HepG2 (cell line): Measurements from ENCODE around the gene PMEPA1. TPM values are rescaled to one million over a fixed set of nuclear protein-coding genes. Genes with fewer than 3 reads are reported as not detected.

Experiments used
- ATAC-seq: fragments of 200-7000 bp; cut with Tn5 transposase; 3 replicates; pipeline ENCODE4 v1.9.1; 2020; ENCODE audit warnings: mild to moderate bottlenecking, moderate library complexity
- BruUV-seq: library from RNA; stranded (reverse); fragments of 400-500 nt; replicated peaks from 2 replicates; lab custom pipeline; 2021; lab: Mats Ljungman, UMichigan
- CTCF ChIA-PET: fragments of 300-600 bp; formaldehyde crosslinking; extraction: SDS; loops from one replicate; lab custom pipeline; 2021; ENCODE audit warnings: low total read pairs, inconsistent platforms, low intra/inter-chr PET ratio; lab: Yijun Ruan, JAX
- POLR2A ChIA-PET: fragments of 350-600 bp; sonication (Branson Sonifier 250); formaldehyde crosslinking; loops from one replicate; lab custom pipeline; 2020; ENCODE audit warnings: antibody characterized with exemption, inconsistent platforms; lab: Yijun Ruan, JAX
- DNase-seq: peaks from one replicate; pipeline ENCODE4 v3.0.0-alpha.2; 2015; ENCODE audit warnings: low spot score
- FAIRE-seq: peaks from 3 replicates; lab custom pipeline; 2011; peaks lifted over from hg19 to GRCh38; lab: Jason Lieb, UNC
- H2AFZ ChIP-seq: one replicate; pipeline ENCODE4 v1.6.1; 2011; ENCODE audit warnings: low read length, inconsistent platforms
- H3K27ac ChIP-seq: fragments of 300-600 bp; 3 replicates; pipeline ENCODE4 v1.8.0; 2011; ENCODE audit warnings: mixed run types, mild to moderate bottlenecking, mixed read lengths, low read length, inconsistent platforms; ENCODE audit not compliant: insufficient read depth; ENCODE audit errors: extremely low read length
- H3K27me3 ChIP-seq, 2 experiments: fragments of 200-600 bp in 1 of 2; 2 replicates in 1 of 2; 3 replicates in 1 of 2; pipeline versions ENCODE4 v1.6.0 to v1.8.0; 2011; ENCODE audit warnings: low read length in 2 of 2, mild to moderate bottlenecking in 2 of 2, moderate library complexity in 2 of 2, inconsistent platforms in 1 of 2; ENCODE audit not compliant: insufficient read depth in 2 of 2, control insufficient read depth in 1 of 2
- H3K36me3 ChIP-seq, 2 experiments: fragments of 200-600 bp in 1 of 2; replicated peaks in 1 of 2; 2 replicates in 1 of 2; 3 replicates in 1 of 2; pipeline versions ENCODE4 v1.5.1 to v1.8.0; 2011; ENCODE audit warnings: low read length in 2 of 2, inconsistent platforms in 1 of 2; ENCODE audit not compliant: insufficient read depth in 2 of 2, control insufficient read depth in 1 of 2
- H3K4me1 ChIP-seq: 2 replicates; pipeline ENCODE4 v1.5.1; 2012; ENCODE audit warnings: low read length, inconsistent platforms; ENCODE audit not compliant: insufficient read depth
- H3K4me2 ChIP-seq: 2 replicates; pipeline ENCODE4 v1.6.0; 2011; ENCODE audit warnings: low read depth, low read length, inconsistent platforms
- H3K4me3 ChIP-seq, 3 experiments: fragments of 200-600 bp in 1 of 3; sonication (generic), shearing (Covaris generic) in 1 of 3; replicated peaks in 1 of 3; 2 replicates each; pipeline ENCODE4 v1.5.1; 2011 to 2016; ENCODE audit warnings: low read length in 3 of 3, inconsistent platforms in 2 of 3, low read depth in 2 of 3, mild to moderate bottlenecking in 2 of 3, control low read depth in 1 of 3, mixed read lengths in 1 of 3; ENCODE audit not compliant: insufficient read depth in 1 of 3
- H3K79me2 ChIP-seq: one replicate; pipeline ENCODE4 v1.6.1; 2011; ENCODE audit warnings: low read length, inconsistent platforms; ENCODE audit not compliant: insufficient read depth
- H3K9ac ChIP-seq: 2 replicates; pipeline ENCODE4 v1.6.0; 2011; ENCODE audit warnings: mild to moderate bottlenecking, low read depth, low read length, inconsistent platforms; ENCODE audit not compliant: insufficient read depth
- H3K9me3 ChIP-seq: 2 replicates; pipeline ENCODE4 v1.5.1; 2012; ENCODE audit warnings: mild to moderate bottlenecking, low read length
- H4K20me1 ChIP-seq: 2 replicates; pipeline ENCODE4 v1.6.0; 2011; ENCODE audit warnings: inconsistent platforms, mild to moderate bottlenecking, low read length, moderate library complexity; ENCODE audit not compliant: insufficient read depth
- IKZF1 ChIP-seq: fragments of 450-650 bp; IDR thresholded peaks from 2 replicates; pipeline ENCODE4 v1.7.1; 2016
- NONO ChIP-seq, 2 experiments: fragments of 450-650 bp in 1 of 2; sonication (generic) in 1 of 2; formaldehyde crosslinking in 1 of 2; IDR thresholded peaks in 1 of 2; conservative IDR thresholded peaks in 1 of 2; 2 replicates each; pipeline versions ENCODE4 v1.6.1 to v1.8.0; 2017 to 2022; ENCODE audit warnings: mild to moderate bottlenecking in 1 of 2, missing genetic modification reagents in 1 of 2, moderate library complexity in 1 of 2
- RBAK ChIP-seq: sonication (generic); formaldehyde crosslinking; IDR thresholded peaks from 2 replicates; pipeline ENCODE4 v1.5.1; 2020; ENCODE audit warnings: mild to moderate bottlenecking, missing genetic modification reagents
- ZNF282 ChIP-seq: fragments of 450-650 bp; IDR thresholded peaks from 2 replicates; pipeline ENCODE4 v1.6.1; 2018; ENCODE audit not compliant: partially characterized antibody
- ZNF563 ChIP-seq: sonication (generic); formaldehyde crosslinking; IDR thresholded peaks from 2 replicates; pipeline ENCODE4 v1.8.0; 2022; ENCODE audit warnings: mild to moderate bottlenecking, moderate library complexity, missing genetic modification reagents
- WGBS: methylation state at CpG from one replicate; pipeline ENCODE4 v1.1.6; 2017; ENCODE audit warnings: low lambda C conversion rate; 5-methylcytosine and 5-hydroxymethylcytosine counted together
- in situ Hi-C: cut with HindIII; loops from 2 replicates; pipeline ENCODE4 v1.10.0; 2017; ENCODE audit warnings: low pct_unique_long_range_greater_than_20kb; ENCODE audit not compliant: extremely low pct_ligation_motif_present
- intact Hi-C: fragments of 100-400 bp; cut with micrococcal nuclease; formaldehyde crosslinking; loops from one replicate; pipeline ENCODE4 v1.10.0; 2022; ENCODE audit not compliant: unreplicated experiment
- polyA plus RNA-seq, 8 experiments: library from polyadenylated mRNA; depleted of rRNA in 3 of 8; stranded (reverse) in 7 of 8; unstranded in 1 of 8; fragments of >200 nt; fragmentation: Illumina TruSeq in 4 of 8; extraction: Trizol in 4 of 8; gene quantifications; 2 replicates each; pipeline versions ENCODE4 v1.2.1 to v1.2.3, GENCODE V29; 2011 to 2016; ENCODE audit warnings: low read depth in 4 of 8, missing spikeins in 1 of 8, mixed read lengths in 1 of 8; ENCODE audit not compliant: insufficient read depth in 1 of 8
- total RNA-seq, 5 experiments: library from RNA; depleted of rRNA; stranded (reverse); fragments of >200 nt; fragmentation: Illumina TruSeq; extraction: Trizol; gene quantifications; 2 replicates each; pipeline ENCODE4 v1.2.3, GENCODE V29; 2016; ENCODE audit warnings: low read depth in 1 of 5
- TF ChIP-seq, protein P1 (sequence below): sonication (generic); formaldehyde crosslinking; IDR thresholded peaks from 2 replicates; pipeline ENCODE4 v1.9.0; 2021; ENCODE audit warnings: mild to moderate bottlenecking, missing genetic modification reagents
- TF ChIP-seq, protein P2 (sequence below): sonication (generic); formaldehyde crosslinking; conservative IDR thresholded peaks from 2 replicates; pipeline ENCODE4 v1.8.1; 2023; ENCODE audit warnings: missing genetic modification reagents

PMEPA1 gene
- total and polyA plus RNA-seq, 2 of the 13 experiments (the other 11 are each of a cell fraction or from before 2014, with no cell fraction given): not detected

GRCh38 chr20:57660181-57660921 lies 49.5 kb downstream of the PMEPA1 start:
- peaks cover 30 to 99% of the 10 kb centered on the region in 2 experiments for H3K27me3 ChIP-seq
- no peak overlapping the region for H2AFZ ChIP-seq
- DNase-seq: no peak
- no TSS peak for BruUV-seq
- POLR2A ChIA-PET: no interaction called here
- 16% methylated on average over 13 of the region's 13 CpGs for WGBS
- no peaks in the 10 kb centered on the region for H4K20me1 ChIP-seq
- in situ Hi-C loops: no loop called here
- no peak overlapping the region for H3K4me2 ChIP-seq
- FAIRE-seq: peak; percentile 75
- no peak for TF ChIP-seq ZNF563 (CRISPR knock-in tag)
- 0 out of 2 replicates have a peak, but pooled peaks have one; percentile 14 for TF ChIP-seq NONO (IDR thresholded peaks at IDR 0.05)
- no peak for TF ChIP-seq NONO (CRISPR knock-in tag; conservative IDR thresholded peaks at IDR 0.05)
- TF ChIP-seq IKZF1: 0 out of 2 replicates have a peak, but pooled peaks have one; percentile 83
- TF ChIP-seq, protein P1, sequence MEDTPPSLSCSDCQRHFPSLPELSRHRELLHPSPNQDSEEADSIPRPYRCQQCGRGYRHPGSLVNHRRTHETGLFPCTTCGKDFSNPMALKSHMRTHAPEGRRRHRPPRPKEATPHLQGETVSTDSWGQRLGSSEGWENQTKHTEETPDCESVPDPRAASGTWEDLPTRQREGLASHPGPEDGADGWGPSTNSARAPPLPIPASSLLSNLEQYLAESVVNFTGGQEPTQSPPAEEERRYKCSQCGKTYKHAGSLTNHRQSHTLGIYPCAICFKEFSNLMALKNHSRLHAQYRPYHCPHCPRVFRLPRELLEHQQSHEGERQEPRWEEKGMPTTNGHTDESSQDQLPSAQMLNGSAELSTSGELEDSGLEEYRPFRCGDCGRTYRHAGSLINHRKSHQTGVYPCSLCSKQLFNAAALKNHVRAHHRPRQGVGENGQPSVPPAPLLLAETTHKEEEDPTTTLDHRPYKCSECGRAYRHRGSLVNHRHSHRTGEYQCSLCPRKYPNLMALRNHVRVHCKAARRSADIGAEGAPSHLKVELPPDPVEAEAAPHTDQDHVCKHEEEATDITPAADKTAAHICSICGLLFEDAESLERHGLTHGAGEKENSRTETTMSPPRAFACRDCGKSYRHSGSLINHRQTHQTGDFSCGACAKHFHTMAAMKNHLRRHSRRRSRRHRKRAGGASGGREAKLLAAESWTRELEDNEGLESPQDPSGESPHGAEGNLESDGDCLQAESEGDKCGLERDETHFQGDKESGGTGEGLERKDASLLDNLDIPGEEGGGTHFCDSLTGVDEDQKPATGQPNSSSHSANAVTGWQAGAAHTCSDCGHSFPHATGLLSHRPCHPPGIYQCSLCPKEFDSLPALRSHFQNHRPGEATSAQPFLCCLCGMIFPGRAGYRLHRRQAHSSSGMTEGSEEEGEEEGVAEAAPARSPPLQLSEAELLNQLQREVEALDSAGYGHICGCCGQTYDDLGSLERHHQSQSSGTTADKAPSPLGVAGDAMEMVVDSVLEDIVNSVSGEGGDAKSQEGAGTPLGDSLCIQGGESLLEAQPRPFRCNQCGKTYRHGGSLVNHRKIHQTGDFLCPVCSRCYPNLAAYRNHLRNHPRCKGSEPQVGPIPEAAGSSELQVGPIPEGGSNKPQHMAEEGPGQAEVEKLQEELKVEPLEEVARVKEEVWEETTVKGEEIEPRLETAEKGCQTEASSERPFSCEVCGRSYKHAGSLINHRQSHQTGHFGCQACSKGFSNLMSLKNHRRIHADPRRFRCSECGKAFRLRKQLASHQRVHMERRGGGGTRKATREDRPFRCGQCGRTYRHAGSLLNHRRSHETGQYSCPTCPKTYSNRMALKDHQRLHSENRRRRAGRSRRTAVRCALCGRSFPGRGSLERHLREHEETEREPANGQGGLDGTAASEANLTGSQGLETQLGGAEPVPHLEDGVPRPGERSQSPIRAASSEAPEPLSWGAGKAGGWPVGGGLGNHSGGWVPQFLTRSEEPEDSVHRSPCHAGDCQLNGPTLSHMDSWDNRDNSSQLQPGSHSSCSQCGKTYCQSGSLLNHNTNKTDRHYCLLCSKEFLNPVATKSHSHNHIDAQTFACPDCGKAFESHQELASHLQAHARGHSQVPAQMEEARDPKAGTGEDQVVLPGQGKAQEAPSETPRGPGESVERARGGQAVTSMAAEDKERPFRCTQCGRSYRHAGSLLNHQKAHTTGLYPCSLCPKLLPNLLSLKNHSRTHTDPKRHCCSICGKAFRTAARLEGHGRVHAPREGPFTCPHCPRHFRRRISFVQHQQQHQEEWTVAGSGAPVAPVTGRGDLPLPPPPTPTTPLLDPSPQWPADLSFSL (CRISPR knock-in tag): peak; percentile 34; the same call in 1 of the 2 replicates
- TF ChIP-seq, protein P2, sequence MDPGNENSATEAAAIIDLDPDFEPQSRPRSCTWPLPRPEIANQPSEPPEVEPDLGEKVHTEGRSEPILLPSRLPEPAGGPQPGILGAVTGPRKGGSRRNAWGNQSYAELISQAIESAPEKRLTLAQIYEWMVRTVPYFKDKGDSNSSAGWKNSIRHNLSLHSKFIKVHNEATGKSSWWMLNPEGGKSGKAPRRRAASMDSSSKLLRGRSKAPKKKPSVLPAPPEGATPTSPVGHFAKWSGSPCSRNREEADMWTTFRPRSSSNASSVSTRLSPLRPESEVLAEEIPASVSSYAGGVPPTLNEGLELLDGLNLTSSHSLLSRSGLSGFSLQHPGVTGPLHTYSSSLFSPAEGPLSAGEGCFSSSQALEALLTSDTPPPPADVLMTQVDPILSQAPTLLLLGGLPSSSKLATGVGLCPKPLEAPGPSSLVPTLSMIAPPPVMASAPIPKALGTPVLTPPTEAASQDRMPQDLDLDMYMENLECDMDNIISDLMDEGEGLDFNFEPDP (CRISPR knock-in tag): 0 out of 2 replicates have a peak, but pooled peaks have one; percentile 43
- peak; percentile 51 for TF ChIP-seq ZNF282
- no peak for TF ChIP-seq RBAK
- ATAC-seq: no peak
- peaks cover 13% of the 10 kb centered on the region for H3K4me1 ChIP-seq
- H3K9ac ChIP-seq: no peak overlapping the region
- H3K27ac ChIP-seq: no peak overlapping the region
- H3K36me3 ChIP-seq: no peaks in the 10 kb centered on the region
- intact Hi-C loops: no loop called here
- CTCF ChIA-PET: no interaction called here
- H3K4me3 ChIP-seq: no peak overlapping the region
- H3K79me2 ChIP-seq: no peaks in the 10 kb centered on the region
- H3K9me3 ChIP-seq: no peaks in the 10 kb centered on the region
